HG03097 (cell line): Measurements from ENCODE around the gene UQCRQ.

Experiments
- ATAC-seq: cut with Tn5 transposase; IDR thresholded peaks from one replicate; pipeline ENCODE4 v1.9.1; 2021; ENCODE audit not compliant: unreplicated experiment, low FRiP score

Gene UQCRQ

DNA sequence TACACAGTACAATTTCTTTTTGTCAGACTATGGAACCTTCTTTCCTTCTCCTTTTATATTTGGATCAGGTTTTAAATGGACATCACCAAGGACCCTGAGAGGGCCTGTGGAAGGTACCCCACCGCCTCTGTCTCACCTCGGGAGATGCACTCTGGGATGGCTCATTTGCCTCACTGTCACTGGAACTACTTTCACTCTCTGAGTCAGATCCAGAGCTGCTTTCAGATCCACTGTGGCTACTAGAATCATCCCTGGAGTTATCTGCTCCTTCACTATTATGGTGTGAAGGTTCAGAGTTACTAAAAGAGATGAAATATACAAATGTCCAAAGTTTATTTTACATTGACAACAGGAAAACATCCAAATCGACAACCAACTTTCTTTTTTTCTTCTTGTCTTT, 31.7 kb downstream of the UQCRQ start:
- no peak for ATAC-seq

DNA sequence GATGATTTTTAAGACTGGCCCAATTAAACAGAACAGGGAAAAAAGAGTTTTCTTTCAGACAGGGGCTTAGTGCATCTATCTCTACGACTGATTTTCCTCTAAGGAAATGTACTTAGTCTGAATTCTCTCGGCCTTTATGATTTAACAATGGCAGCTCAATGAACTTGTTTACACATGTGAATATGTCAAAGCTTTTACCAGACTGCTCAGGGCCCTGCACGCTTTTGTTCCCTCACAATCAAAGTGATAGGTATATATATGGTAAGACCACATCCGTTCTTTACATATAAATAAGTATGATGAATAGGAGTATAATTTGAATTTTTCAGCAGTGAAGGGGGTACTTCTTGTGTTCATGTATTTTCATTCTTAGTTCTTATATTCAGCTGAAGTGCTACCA, 34.6 kb downstream of the UQCRQ start:
- no peak for ATAC-seq

DNA sequence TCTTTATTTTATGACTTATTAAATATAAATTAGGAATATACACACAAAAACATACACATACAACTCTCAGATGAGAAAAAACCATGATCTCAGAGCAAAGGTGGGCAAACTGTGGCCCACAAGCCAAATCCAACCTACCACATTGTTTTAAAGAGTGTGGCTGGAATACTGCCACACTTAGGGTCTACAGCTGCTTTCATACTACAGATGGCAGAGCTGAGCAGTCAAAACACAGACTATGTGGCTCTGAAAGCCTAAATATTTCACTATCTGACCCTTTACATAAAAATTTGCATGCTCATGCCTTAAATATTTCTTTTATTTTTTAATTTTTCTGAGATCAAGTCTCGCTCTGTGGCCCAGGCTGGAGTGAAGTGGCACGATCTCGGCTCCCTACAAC, 35.3 kb downstream of the UQCRQ start:
- no peak for ATAC-seq

DNA sequence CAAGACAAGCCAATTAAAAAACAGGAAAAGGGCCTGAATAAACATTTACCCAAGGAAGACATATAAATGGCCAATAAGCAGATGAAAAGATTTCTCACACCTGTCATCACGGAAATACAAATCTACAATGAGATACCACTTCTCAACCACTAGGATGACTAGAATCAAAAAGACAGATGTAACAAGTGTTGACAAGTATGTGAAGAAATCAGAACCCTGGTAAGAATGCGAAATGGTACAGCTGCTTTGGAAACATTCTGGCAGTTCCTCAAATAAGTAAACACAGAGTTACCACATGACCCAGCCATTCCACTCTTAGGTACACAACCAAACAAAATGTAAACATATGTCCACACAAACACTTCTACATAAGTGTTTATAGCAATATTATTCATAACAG, 39.5 kb downstream of the UQCRQ start:
- no peak for ATAC-seq

DNA sequence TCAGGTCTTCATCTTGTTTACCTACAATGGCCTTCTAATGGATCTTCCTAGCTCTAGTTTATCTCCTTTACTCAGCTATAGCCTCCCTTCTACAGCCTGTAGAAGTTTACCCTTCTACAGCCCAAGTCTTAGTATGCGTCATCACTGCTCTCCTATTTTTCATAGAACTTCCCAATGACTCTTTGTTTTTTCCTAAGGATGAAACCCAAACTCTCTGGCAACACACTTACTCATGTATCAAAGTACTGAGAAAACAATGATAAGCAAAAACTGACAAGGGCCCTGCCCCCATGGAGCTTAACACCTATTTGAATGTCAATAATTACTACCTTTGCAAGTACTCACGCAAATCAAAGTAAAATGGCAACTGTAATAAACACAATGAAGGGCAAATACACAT, 40.7 kb downstream of the UQCRQ start:
- no peak for ATAC-seq

DNA sequence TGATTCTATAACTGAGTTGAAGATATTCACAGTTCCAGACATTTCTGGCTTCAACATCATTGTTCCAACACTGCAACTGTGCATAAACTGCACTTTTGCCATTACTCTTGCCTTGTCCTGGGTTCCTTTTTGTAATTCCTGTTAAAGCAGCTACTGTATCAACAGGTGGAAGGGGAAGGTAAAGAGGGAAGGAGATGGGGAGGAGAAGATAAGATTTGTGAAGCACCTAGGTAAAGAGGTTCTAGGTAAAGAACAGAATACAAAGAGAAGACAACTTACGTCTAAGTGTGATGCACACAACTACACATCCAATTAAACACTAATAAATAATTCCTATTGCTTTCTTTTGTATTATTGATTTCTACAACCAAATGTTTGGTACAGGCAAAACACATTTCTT, 43.3 kb downstream of the UQCRQ start:
- ATAC-seq: no peak

DNA sequence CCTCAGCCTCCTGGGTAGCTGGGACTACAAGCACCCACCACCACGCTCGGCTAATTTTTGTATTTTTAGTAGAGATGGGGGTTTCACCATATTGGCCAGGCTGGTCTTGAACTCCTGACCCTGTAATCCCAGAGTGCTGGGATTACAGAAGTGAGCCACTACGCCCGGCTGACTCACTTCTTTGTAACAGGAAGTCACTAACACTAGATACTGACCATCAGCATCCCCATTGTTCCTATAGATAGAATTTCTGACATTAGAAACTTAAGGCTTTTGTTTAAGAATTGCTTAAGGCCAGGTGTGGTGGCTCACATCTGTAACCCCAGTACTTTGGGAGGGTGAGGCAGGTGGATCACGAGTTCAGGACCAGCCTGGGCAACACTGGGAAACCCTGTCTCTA, 49.2 kb downstream of the UQCRQ start:
- no peak for ATAC-seq

DNA sequence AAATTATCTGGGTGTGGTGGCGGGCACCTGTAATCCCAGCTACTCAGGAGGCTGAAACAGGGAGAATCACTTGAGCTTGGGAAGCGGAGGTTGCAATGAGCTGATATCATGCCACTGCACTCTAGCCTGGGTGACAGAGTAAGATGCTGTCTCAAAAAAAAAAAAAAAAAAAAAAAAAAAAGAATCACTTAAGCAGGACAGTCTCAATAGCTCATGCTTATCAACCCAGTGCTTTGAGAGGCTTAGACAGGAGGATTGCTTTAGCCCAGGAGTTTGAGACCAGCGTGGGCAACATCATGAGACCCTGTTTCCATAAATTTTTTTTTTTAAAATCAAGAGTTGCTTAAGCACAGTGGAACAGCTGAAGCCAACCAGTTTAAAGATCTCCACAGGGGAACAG, 49.6 kb downstream of the UQCRQ start:
- ATAC-seq: no peak
